PC-9 (cell line): Measurements from ENCODE around the gene PCGF3.

ENCODE experiments used
- CTCF ChIP-seq: fragments of 200-600 bp; sonication (generic); conservative IDR thresholded peaks from 2 replicates; pipeline ENCODE4 v1.6.1; 2017; ENCODE audit warnings: mixed run types, antibody characterized with exemption, mild to moderate bottlenecking, moderate library complexity
- EZH2 ChIP-seq: fragments of 200-600 bp; sonication (generic); IDR thresholded peaks from 2 replicates; pipeline ENCODE4 v1.8.0; 2017; ENCODE audit warnings: antibody characterized with exemption, low read depth

- TF ChIP-seq CTCF: no peak
- TF ChIP-seq EZH2: no peak
Observed at GRCh38 chr4:785332-786073, 79.9 kb downstream of the PCGF3 start.
